HG02884 (cell line): ENCODE results near the gene C2orf68.
A peak's percentile ranks its signal among the peaks of the same experiment; 100 is the strongest.
"Not testable (repeated sequence)": the region's sequence is repeated elsewhere in the genome, so short reads cannot be mapped to it uniquely, and the experiment has no call there.

ENCODE experiments used
- ATAC-seq: cut with Tn5 transposase; IDR thresholded peaks from one replicate; pipeline ENCODE4 v1.9.1; 2021; ENCODE audit warnings: mild to moderate bottlenecking, moderate library complexity; ENCODE audit not compliant: unreplicated experiment

The C2orf68 gene

GRCh38 chr2:85583667-85584353, 28.1 kb downstream of the C2orf68 start:
- peak; percentile 12 for ATAC-seq

- no peak for ATAC-seq
Measured at GRCh38 chr2:85582492-85582891, 29.4 kb downstream of the C2orf68 start.

GRCh38 chr2:85580206-85580605, 31.7 kb downstream of the C2orf68 start:
- ATAC-seq: no peak

GRCh38 chr2:85579266-85579935, 32.5 kb downstream of the C2orf68 start:
- no peak for ATAC-seq

GRCh38 chr2:85578243-85579180, 33.4 kb downstream of the C2orf68 start:
- no peak for ATAC-seq

- peak; percentile 61 for ATAC-seq
Measured at GRCh38 chr2:85577386-85578242, 34.3 kb downstream of the C2orf68 start, which contains the start of gene VAMP8. TSS of gene VAMP8 (plus strand) at chr2:85577586. CDS start at chr2:85577647, 61 bp downstream.

- no peak for ATAC-seq
Measured at GRCh38 chr2:85577063-85577385, 34.8 kb downstream of the C2orf68 start.

- ATAC-seq: no peak
Measured at GRCh38 chr2:85575739-85576138, 36.1 kb downstream of the C2orf68 start.

GRCh38 chr2:85566265-85566664, 45.6 kb downstream of the C2orf68 start:
- ATAC-seq: no peak

- ATAC-seq: no peak
Measured at GRCh38 chr2:85564144-85564563, 47.7 kb downstream of the C2orf68 start.

GRCh38 chr2:85561280-85562212, 50.3 kb downstream of the C2orf68 start, which contains the start of gene GGCX:
TSS of gene GGCX (minus strand) at chr2:85561493. CDS start at chr2:85561428, 65 bp downstream.
- ATAC-seq: peak; percentile 90

- no peak for ATAC-seq
Measured at GRCh38 chr2:85560812-85561279, 51.0 kb downstream of the C2orf68 start.

- ATAC-seq: not testable (repeated sequence)
Measured at GRCh38 chr2:85560403-85560726, 51.5 kb downstream of the C2orf68 start.

GRCh38 chr2:85558160-85558559, 53.7 kb downstream of the C2orf68 start:
- no peak for ATAC-seq

GRCh38 chr2:85557130-85557529, 54.7 kb downstream of the C2orf68 start:
- no peak for ATAC-seq
